ENCODE measurements around the gene EDEM1. TPM values are rescaled to one million over a fixed set of nuclear protein-coding genes. Genes with fewer than 3 reads are reported as not detected.

Gene EDEM1
- total and polyA plus RNA-seq, 2 donors, result 31.7 to 59.1 TPM

- WGBS, result 53% methylated on average over 3 of the region's 3 CpGs
- no peaks in the 10 kb centered on the region for H3K9me3 ChIP-seq (ENCODE audit: control insufficient read depth in 2 of 2, insufficient read depth in 1 of 2, low read length in 1 of 2)
- peak in 2 of 9 donors; percentile 53 to 77 for DNase-seq (ENCODE audit: low read depth in 6 of 9, low spot score in 9 of 9)
- peaks cover 13 to 47% of the 10 kb centered on the region in 2 donors for H3K36me3 ChIP-seq (ENCODE audit: control insufficient read depth in 2 of 2, insufficient read depth in 2 of 2, low read length in 1 of 2)
- peaks cover 39 to 56% of the 10 kb centered on the region in 2 donors for H3K4me1 ChIP-seq (ENCODE audit: control insufficient read depth in 2 of 2, insufficient read depth in 2 of 2, low read length in 2 of 2)
- H3K27ac ChIP-seq (ENCODE audit: low read depth in 1 of 2, low read length in 1 of 2), result peak overlapping the region; percentile 86 to 99
- H3K4me3 ChIP-seq (ENCODE audit: low read length in 2 of 2), result peak overlapping the region; percentile 70 to 100
- H3K27me3 ChIP-seq (ENCODE audit: control insufficient read depth in 2 of 2, insufficient read depth in 1 of 2, low read length in 1 of 2), result no peaks in the 10 kb centered on the region
These were observed 5.3 kb downstream of the EDEM1 start for GRCh38 chr3:5192571-5193365.

GRCh38 chr3:5194341-5194740 is 6.8 kb downstream of the EDEM1 start:
- 62% methylated on average over 2 of the region's 2 CpGs for WGBS
- Histone ChIP-seq H3K27ac (ENCODE audit: low read depth in 1 of 2, low read length in 1 of 2) (peak overlapping the region; percentile 74 to 99), H3K27me3 (ENCODE audit: control insufficient read depth in 2 of 2, insufficient read depth in 1 of 2, low read length in 1 of 2) (no peaks in the 10 kb centered on the region), H3K4me3 (ENCODE audit: low read length in 2 of 2) (no peak overlapping the region), H3K4me1 (ENCODE audit: control insufficient read depth in 2 of 2, insufficient read depth in 2 of 2, low read length in 2 of 2) (peaks cover 49 to 72% of the 10 kb centered on the region in 2 donors), H3K36me3 (ENCODE audit: control insufficient read depth in 2 of 2, insufficient read depth in 2 of 2, low read length in 1 of 2) (peaks cover 16 to 60% of the 10 kb centered on the region in 2 donors), H3K9me3 (ENCODE audit: control insufficient read depth in 2 of 2, insufficient read depth in 1 of 2, low read length in 1 of 2) (no peaks in the 10 kb centered on the region)
- DNase-seq (ENCODE audit: low read depth in 6 of 9, low spot score in 9 of 9), result no peak

GRCh38 chr3:5194801-5195509 is 7.4 kb downstream of the EDEM1 start:
- Histone ChIP-seq H3K9me3 (ENCODE audit: control insufficient read depth in 2 of 2, insufficient read depth in 1 of 2, low read length in 1 of 2) (no peaks in the 10 kb centered on the region), H3K4me1 (ENCODE audit: control insufficient read depth in 2 of 2, insufficient read depth in 2 of 2, low read length in 2 of 2) (peaks cover 51 to 78% of the 10 kb centered on the region in 2 donors)

GRCh38 chr3:5195605-5196004 is 8.1 kb downstream of the EDEM1 start:
- peaks cover 50 to 78% of the 10 kb centered on the region in 2 donors for H3K4me1 ChIP-seq (ENCODE audit: control insufficient read depth in 2 of 2, insufficient read depth in 2 of 2, low read length in 2 of 2)

More at GRCh38 chr3:5194801-5195509, 7.4 kb downstream of the EDEM1 start:
- 35% methylated on average over 2 of the region's 2 CpGs for WGBS
- peaks cover 22 to 66% of the 10 kb centered on the region in 2 donors for H3K36me3 ChIP-seq (ENCODE audit: control insufficient read depth in 2 of 2, insufficient read depth in 2 of 2, low read length in 1 of 2)
- H3K4me3 ChIP-seq (ENCODE audit: low read length in 2 of 2), result peak overlapping the region in 1 of 2 donors; percentile 27
- DNase-seq (ENCODE audit: low read depth in 6 of 9, low spot score in 9 of 9), result peak in 2 of 9 donors; percentile 35 to 73
- H3K27me3 ChIP-seq (ENCODE audit: control insufficient read depth in 2 of 2, insufficient read depth in 1 of 2, low read length in 1 of 2), result no peaks in the 10 kb centered on the region
- H3K27ac ChIP-seq (ENCODE audit: low read depth in 1 of 2, low read length in 1 of 2), result peak overlapping the region; percentile 70 to 99

GRCh38 chr3:5197022-5197421 is 9.5 kb downstream of the EDEM1 start:
- Histone ChIP-seq H3K4me1 (ENCODE audit: control insufficient read depth in 2 of 2, insufficient read depth in 2 of 2, low read length in 2 of 2) (peaks cover 51 to 79% of the 10 kb centered on the region in 2 donors), H3K27me3 (ENCODE audit: control insufficient read depth in 2 of 2, insufficient read depth in 1 of 2, low read length in 1 of 2) (no peaks in the 10 kb centered on the region), H3K9me3 (ENCODE audit: control insufficient read depth in 2 of 2, insufficient read depth in 1 of 2, low read length in 1 of 2) (no peaks in the 10 kb centered on the region), H3K36me3 (ENCODE audit: control insufficient read depth in 2 of 2, insufficient read depth in 2 of 2, low read length in 1 of 2) (peaks cover 31 to 81% of the 10 kb centered on the region in 2 donors), H3K27ac (ENCODE audit: low read depth in 1 of 2, low read length in 1 of 2) (peak overlapping the region; percentile 86 to 99), H3K4me3 (ENCODE audit: low read length in 2 of 2) (peak overlapping the region; percentile 17 to 26)
- no peak for DNase-seq (ENCODE audit: low read depth in 6 of 9, low spot score in 9 of 9)
- WGBS, result 84% methylated on average over 4 of the region's 4 CpGs

More at GRCh38 chr3:5195605-5196004, 8.1 kb downstream of the EDEM1 start:
- WGBS, result 8% methylated on average over 2 of the region's 2 CpGs
- Histone ChIP-seq H3K36me3 (ENCODE audit: control insufficient read depth in 2 of 2, insufficient read depth in 2 of 2, low read length in 1 of 2) (peaks cover 19 to 67% of the 10 kb centered on the region in 2 donors), H3K27me3 (ENCODE audit: control insufficient read depth in 2 of 2, insufficient read depth in 1 of 2, low read length in 1 of 2) (no peaks in the 10 kb centered on the region), H3K9me3 (ENCODE audit: control insufficient read depth in 2 of 2, insufficient read depth in 1 of 2, low read length in 1 of 2) (no peaks in the 10 kb centered on the region), H3K4me3 (ENCODE audit: low read length in 2 of 2) (no peak overlapping the region), H3K27ac (ENCODE audit: low read depth in 1 of 2, low read length in 1 of 2) (peak overlapping the region; percentile 83 to 99)
- DNase-seq (ENCODE audit: low read depth in 6 of 9, low spot score in 9 of 9), result peak in 2 of 9 donors; percentile 48 to 73

GRCh38 chr3:5197470-5198312 is 10.2 kb downstream of the EDEM1 start:
- Histone ChIP-seq H3K27me3 (ENCODE audit: control insufficient read depth in 2 of 2, insufficient read depth in 1 of 2, low read length in 1 of 2) (no peaks in the 10 kb centered on the region), H3K9me3 (ENCODE audit: control insufficient read depth in 2 of 2, insufficient read depth in 1 of 2, low read length in 1 of 2) (no peaks in the 10 kb centered on the region), H3K4me1 (ENCODE audit: control insufficient read depth in 2 of 2, insufficient read depth in 2 of 2, low read length in 2 of 2) (peaks cover 47 to 76% of the 10 kb centered on the region in 2 donors), H3K27ac (ENCODE audit: low read depth in 1 of 2, low read length in 1 of 2) (peak overlapping the region; percentile 86 to 99), H3K36me3 (ENCODE audit: control insufficient read depth in 2 of 2, insufficient read depth in 2 of 2, low read length in 1 of 2) (peaks cover 37 to 87% of the 10 kb centered on the region in 2 donors), H3K4me3 (ENCODE audit: low read length in 2 of 2) (peak overlapping the region; percentile 17 to 26)
- 66% methylated on average over 8 of the region's 8 CpGs for WGBS
- DNase-seq (ENCODE audit: low read depth in 6 of 9, low spot score in 9 of 9), result peak in 6 of 9 donors; percentile 67 to 93 (median 83)

GRCh38 chr3:5198313-5198677 is 10.8 kb downstream of the EDEM1 start:
- peaks cover 42 to 70% of the 10 kb centered on the region in 2 donors for H3K4me1 ChIP-seq (ENCODE audit: control insufficient read depth in 2 of 2, insufficient read depth in 2 of 2, low read length in 2 of 2)
- H3K4me3 ChIP-seq (ENCODE audit: low read length in 2 of 2), result peak overlapping the region in 1 of 2 donors; percentile 6
- no peaks in the 10 kb centered on the region for H3K27me3 ChIP-seq (ENCODE audit: control insufficient read depth in 2 of 2, insufficient read depth in 1 of 2, low read length in 1 of 2)
- 92% methylated on average over 4 of the region's 4 CpGs for WGBS
- no peaks in the 10 kb centered on the region for H3K9me3 ChIP-seq (ENCODE audit: control insufficient read depth in 2 of 2, insufficient read depth in 1 of 2, low read length in 1 of 2)
- DNase-seq (ENCODE audit: low read depth in 6 of 9, low spot score in 9 of 9), result peak in 1 of 9 donors; percentile 51
- H3K27ac ChIP-seq (ENCODE audit: low read depth in 1 of 2, low read length in 1 of 2), result peak overlapping the region; percentile 86 to 99
- peaks cover 43 to 88% of the 10 kb centered on the region in 2 donors for H3K36me3 ChIP-seq (ENCODE audit: control insufficient read depth in 2 of 2, insufficient read depth in 2 of 2, low read length in 1 of 2)

- peak overlapping the region in 1 of 2 donors; percentile 4 for H3K4me3 ChIP-seq (ENCODE audit: low read length in 2 of 2)
- peak overlapping the region; percentile 92 to 99 for H3K27ac ChIP-seq (ENCODE audit: low read depth in 1 of 2, low read length in 1 of 2)
These were observed 11.7 kb downstream of the EDEM1 start for GRCh38 chr3:5198986-5199731.

More at GRCh38 chr3:5198986-5199731, 11.7 kb downstream of the EDEM1 start:
- Histone ChIP-seq H3K9me3 (ENCODE audit: control insufficient read depth in 2 of 2, insufficient read depth in 1 of 2, low read length in 1 of 2) (no peaks in the 10 kb centered on the region), H3K36me3 (ENCODE audit: control insufficient read depth in 2 of 2, insufficient read depth in 2 of 2, low read length in 1 of 2) (peaks cover 45 to 90% of the 10 kb centered on the region in 2 donors), H3K27me3 (ENCODE audit: control insufficient read depth in 2 of 2, insufficient read depth in 1 of 2, low read length in 1 of 2) (no peaks in the 10 kb centered on the region), H3K4me1 (ENCODE audit: control insufficient read depth in 2 of 2, insufficient read depth in 2 of 2, low read length in 2 of 2) (peaks cover 38 to 63% of the 10 kb centered on the region in 2 donors)
- DNase-seq (ENCODE audit: low read depth in 6 of 9, low spot score in 9 of 9), result peak in 1 of 9 donors; percentile 61
- 50% methylated on average over 5 of the region's 5 CpGs for WGBS
